Nephron progenitor cell (in vitro differentiated cells): ENCODE data around the gene SPATS2L.

Experiments used
- DNase-seq: peaks from one replicate; pipeline ENCODE4 v3.0.0; 2021
- H3K27ac Mint-ChIP-seq: 2 replicates; pipeline ENCODE4 v1.8.0; 2021; ENCODE audit warnings: mild to moderate bottlenecking, moderate library complexity, mixed read lengths
- H3K27me3 Mint-ChIP-seq: 2 replicates; pipeline ENCODE4 v1.8.0; 2021; ENCODE audit warnings: mild to moderate bottlenecking, low read depth, mixed read lengths; ENCODE audit not compliant: poor library complexity
- H3K36me3 Mint-ChIP-seq: 2 replicates; pipeline ENCODE4 v1.8.0; 2021; ENCODE audit warnings: low read depth, mixed read lengths
- H3K4me1 Mint-ChIP-seq: 2 replicates; pipeline ENCODE4 v1.8.0; 2021; ENCODE audit warnings: mixed read lengths
- H3K4me3 Mint-ChIP-seq: 2 replicates; pipeline ENCODE4 v1.8.0; 2021; ENCODE audit warnings: mild to moderate bottlenecking, moderate library complexity, mixed read lengths
- H3K9me3 Mint-ChIP-seq: 2 replicates; pipeline ENCODE4 v1.8.0; 2021; ENCODE audit warnings: mild to moderate bottlenecking, moderate library complexity, mixed read lengths
- TF ChIP-seq, protein P1 (sequence below): fragments of 200-600 bp; sonication (generic); IDR thresholded peaks from 2 replicates; pipeline ENCODE4 v1.5.0; 2021; ENCODE audit warnings: antibody characterized with exemption

Gene SPATS2L

DNA sequence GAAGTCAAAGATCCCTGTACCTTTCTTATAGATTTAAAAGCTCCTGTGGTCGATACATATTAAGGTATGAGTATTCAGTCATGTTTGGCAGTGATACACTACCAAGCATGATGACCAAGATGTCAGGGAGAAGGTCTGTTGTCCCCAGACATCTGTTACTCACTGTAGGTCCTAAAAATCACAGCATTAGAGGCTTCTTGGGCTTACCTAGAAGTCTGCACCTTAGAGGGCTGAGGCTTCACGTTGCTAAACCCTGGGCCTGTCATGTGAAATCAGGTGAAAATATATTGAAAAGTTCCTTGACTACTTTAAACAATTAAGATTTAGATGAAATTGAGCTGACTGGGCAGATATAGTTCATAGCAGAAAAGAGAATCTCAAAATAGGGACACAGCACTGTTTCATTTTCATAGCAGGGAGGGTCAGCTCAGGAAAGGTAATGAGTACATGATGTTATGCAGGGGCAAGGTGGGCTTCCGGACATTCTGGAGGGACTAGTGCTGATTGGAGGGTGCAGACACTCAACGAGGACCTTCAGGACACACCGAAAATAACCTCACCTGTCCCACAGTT, 78.7 kb downstream of the SPATS2L start:
- H3K36me3 Mint-ChIP-seq, result peaks cover 29% of the 10 kb centered on the region
- TF ChIP-seq, protein P1, sequence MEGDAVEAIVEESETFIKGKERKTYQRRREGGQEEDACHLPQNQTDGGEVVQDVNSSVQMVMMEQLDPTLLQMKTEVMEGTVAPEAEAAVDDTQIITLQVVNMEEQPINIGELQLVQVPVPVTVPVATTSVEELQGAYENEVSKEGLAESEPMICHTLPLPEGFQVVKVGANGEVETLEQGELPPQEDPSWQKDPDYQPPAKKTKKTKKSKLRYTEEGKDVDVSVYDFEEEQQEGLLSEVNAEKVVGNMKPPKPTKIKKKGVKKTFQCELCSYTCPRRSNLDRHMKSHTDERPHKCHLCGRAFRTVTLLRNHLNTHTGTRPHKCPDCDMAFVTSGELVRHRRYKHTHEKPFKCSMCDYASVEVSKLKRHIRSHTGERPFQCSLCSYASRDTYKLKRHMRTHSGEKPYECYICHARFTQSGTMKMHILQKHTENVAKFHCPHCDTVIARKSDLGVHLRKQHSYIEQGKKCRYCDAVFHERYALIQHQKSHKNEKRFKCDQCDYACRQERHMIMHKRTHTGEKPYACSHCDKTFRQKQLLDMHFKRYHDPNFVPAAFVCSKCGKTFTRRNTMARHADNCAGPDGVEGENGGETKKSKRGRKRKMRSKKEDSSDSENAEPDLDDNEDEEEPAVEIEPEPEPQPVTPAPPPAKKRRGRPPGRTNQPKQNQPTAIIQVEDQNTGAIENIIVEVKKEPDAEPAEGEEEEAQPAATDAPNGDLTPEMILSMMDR, result no peak
- no peak overlapping the region for H3K4me3 Mint-ChIP-seq
- H3K4me1 Mint-ChIP-seq, result peaks cover 27% of the 10 kb centered on the region
- H3K27me3 Mint-ChIP-seq, result peaks cover 1% of the 10 kb centered on the region
- no peak for DNase-seq
- H3K9me3 Mint-ChIP-seq, result peaks cover under 1% of the 10 kb centered on the region
- no peak overlapping the region for H3K27ac Mint-ChIP-seq

DNA sequence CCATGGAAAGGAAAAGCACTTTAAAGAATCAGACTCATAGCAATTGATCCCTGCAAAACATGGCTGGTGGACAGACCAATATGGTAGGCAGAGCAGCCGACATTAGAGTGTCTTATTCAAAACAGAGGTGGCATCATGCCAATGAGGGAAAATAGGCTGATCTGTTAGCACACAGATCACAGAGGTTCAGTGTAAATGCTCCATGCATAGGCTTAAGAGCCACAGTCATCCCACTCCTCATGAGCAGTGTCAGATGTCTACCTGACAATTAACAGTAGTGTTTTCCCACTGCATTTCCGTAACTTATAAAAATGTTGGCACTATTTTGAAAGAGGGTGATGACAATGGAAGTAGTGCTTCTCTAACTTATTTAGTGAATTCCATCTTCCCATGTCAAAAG, 86.7 kb downstream of the SPATS2L start:
- peaks cover 11% of the 10 kb centered on the region for H3K9me3 Mint-ChIP-seq
- peaks cover 49% of the 10 kb centered on the region for H3K36me3 Mint-ChIP-seq
- no peak overlapping the region for H3K4me3 Mint-ChIP-seq
- H3K4me1 Mint-ChIP-seq, result peaks cover 16% of the 10 kb centered on the region
- no peak for DNase-seq
- peaks cover 5% of the 10 kb centered on the region for H3K27me3 Mint-ChIP-seq
- TF ChIP-seq, protein P1, result no peak
- no peak overlapping the region for H3K27ac Mint-ChIP-seq

DNA sequence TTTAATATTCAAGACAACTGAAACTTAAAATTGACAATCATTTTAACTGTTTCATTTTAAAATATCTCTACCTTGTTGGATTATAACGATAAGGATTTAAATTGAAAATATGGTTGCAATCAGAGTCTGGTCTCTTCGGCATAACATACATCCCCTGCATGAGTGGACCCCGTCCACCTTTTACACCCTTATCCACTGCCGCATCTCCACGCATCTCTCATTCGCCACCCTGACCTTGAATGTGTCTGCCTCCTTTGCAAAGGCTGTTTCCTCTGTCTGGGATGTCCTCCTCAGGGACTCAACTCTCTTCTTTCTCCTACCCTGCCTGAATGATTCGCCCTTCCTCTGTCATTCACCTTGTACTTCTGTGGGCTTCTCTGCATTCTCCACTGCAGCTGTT, 87.6 kb downstream of the SPATS2L start:
- Mint-ChIP-seq H3K4me3 (no peak overlapping the region), H3K9me3 (peaks cover 11% of the 10 kb centered on the region), H3K4me1 (peaks cover 14% of the 10 kb centered on the region), H3K36me3 (peaks cover 42% of the 10 kb centered on the region), H3K27ac (no peak overlapping the region), H3K27me3 (peaks cover 5% of the 10 kb centered on the region)
- TF ChIP-seq, protein P1, result no peak
- DNase-seq, result no peak

DNA sequence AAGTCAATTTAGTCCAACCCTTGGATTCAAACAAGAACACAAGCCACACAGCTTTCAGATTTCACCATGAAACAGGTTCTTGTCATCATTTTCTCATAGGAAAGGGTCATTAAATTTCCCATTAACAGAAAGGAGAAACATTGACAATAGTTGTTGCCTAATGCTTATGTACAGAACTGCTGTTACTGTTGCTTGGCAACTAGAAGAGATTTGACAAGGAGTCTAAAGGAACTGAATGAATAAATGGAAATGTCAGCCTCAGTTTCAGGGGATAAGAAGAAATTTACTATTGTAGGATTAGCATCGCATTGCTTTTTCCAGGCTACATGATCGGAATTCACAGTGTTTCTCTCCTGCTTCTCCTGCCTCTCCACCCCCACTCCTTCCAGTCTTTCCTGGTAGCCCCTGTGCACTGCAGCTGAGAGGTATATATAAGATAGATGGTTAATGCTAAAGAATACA, 90.3 kb downstream of the SPATS2L start:
- Mint-ChIP-seq H3K4me3 (no peak overlapping the region), H3K27me3 (peaks cover 5% of the 10 kb centered on the region), H3K4me1 (peaks cover 11% of the 10 kb centered on the region), H3K27ac (no peak overlapping the region), H3K36me3 (peaks cover 19% of the 10 kb centered on the region), H3K9me3 (peaks cover 7% of the 10 kb centered on the region)
- no peak for DNase-seq
- TF ChIP-seq, protein P1, result no peak

DNA sequence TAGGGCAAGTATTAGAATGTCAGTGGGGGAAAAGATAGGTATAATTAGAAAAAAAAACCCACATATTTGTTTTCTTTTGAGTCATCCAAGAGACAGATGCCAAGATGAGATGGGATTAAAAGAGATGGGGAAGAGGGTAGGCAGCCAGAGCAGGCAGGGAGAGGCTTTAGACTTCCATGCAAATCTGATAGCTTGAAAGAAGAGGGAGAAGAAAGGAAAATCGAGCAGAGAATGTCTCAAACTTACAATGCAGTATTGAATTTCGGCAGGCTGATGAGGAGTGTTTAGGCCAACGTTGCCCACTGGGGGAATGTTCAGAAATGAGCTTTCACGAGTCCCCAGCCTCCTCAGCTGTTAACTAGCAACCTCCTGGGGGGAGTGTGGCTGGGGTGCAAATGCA, 91.3 kb downstream of the SPATS2L start:
- H3K27me3 Mint-ChIP-seq, result no peaks in the 10 kb centered on the region
- H3K27ac Mint-ChIP-seq, result no peak overlapping the region
- TF ChIP-seq, protein P1, result no peak
- peaks cover 1% of the 10 kb centered on the region for H3K9me3 Mint-ChIP-seq
- H3K4me3 Mint-ChIP-seq, result no peak overlapping the region
- H3K4me1 Mint-ChIP-seq, result peaks cover 11% of the 10 kb centered on the region
- DNase-seq, result no peak
- peaks cover 10% of the 10 kb centered on the region for H3K36me3 Mint-ChIP-seq

DNA sequence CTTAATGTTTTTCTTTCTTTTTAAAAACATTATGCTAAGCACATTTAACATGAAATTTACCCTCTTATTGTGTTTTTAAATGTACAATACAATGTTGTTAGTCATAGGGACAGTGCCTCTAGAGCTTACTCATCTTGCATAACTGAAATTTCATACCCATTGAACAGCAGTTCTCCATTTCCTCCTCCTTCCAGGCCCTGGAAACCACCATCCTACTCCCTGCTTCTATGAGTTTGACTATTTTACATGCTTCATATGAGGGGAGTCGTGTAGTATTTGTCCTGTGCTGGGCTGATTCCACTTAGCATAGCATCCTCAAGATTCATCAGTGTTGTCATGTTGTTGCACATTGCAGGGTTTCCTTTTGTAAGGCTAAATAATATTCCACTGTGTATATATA, 92.6 kb downstream of the SPATS2L start:
- no peak overlapping the region for H3K27ac Mint-ChIP-seq
- peaks cover 9% of the 10 kb centered on the region for H3K36me3 Mint-ChIP-seq
- H3K27me3 Mint-ChIP-seq, result no peaks in the 10 kb centered on the region
- no peak overlapping the region for H3K4me3 Mint-ChIP-seq
- peaks cover 17% of the 10 kb centered on the region for H3K4me1 Mint-ChIP-seq
- TF ChIP-seq, protein P1, result no peak
- no peak for DNase-seq
- peaks cover under 1% of the 10 kb centered on the region for H3K9me3 Mint-ChIP-seq
